Uterus (tissue), 4 donors: ENCODE results near the gene GLIS1. TPM values are rescaled to one million over a fixed set of nuclear protein-coding genes. Genes with fewer than 3 reads are reported as not detected.

ENCODE experiments used
- DNase-seq, 2 donors: peaks; one replicate each; pipeline ENCODE4 v3.0.0-alpha.2; 2019 to 2020
- H3K27ac ChIP-seq, 2 donors: fragments of 200-600 bp; sonication (generic); 1 replicate in 1 of 2; 2 replicates in 1 of 2; pipeline ENCODE4 v1.5.1; 2016 to 2018
- H3K27me3 ChIP-seq, 2 donors: fragments of 200-600 bp; sonication (generic); one replicate each; pipeline ENCODE4 v1.5.1; 2018 to 2019; ENCODE audit warnings: control low read depth in 1 of 2
- H3K36me3 ChIP-seq, 2 donors: fragments of 200-600 bp; sonication (generic); one replicate each; pipeline ENCODE4 v1.5.1; 2019; ENCODE audit warnings: control low read depth in 1 of 2
- H3K4me1 ChIP-seq, 2 donors: fragments of 200-600 bp; sonication (generic); one replicate each; pipeline ENCODE4 v1.5.1; 2018 to 2019; ENCODE audit warnings: control low read depth in 1 of 2
- H3K4me3 ChIP-seq, 2 donors: fragments of 200-600 bp; sonication (generic); 1 replicate in 1 of 2; 2 replicates in 1 of 2; pipeline ENCODE4 v1.5.1; 2018 to 2019; ENCODE audit warnings: mild to moderate bottlenecking in 1 of 2
- H3K9me3 ChIP-seq, 2 donors: fragments of 200-600 bp; sonication (generic); one replicate each; pipeline ENCODE4 v1.5.1; 2019; ENCODE audit warnings: control low read depth in 1 of 2
- CTCF ChIP-seq, 4 experiments: fragments of 200-600 bp in 2 of 4; fragments of 450-650 bp in 2 of 4; sonication (generic) in 2 of 4; IDR thresholded peaks; one replicate each; pipeline ENCODE4 v1.5.1; 2016 to 2019; ENCODE audit warnings: antibody characterized with exemption in 4 of 4, mild to moderate bottlenecking in 2 of 4, moderate library complexity in 1 of 4
- POLR2A ChIP-seq, 2 donors: fragments of 450-650 bp; IDR thresholded peaks; one replicate each; pipeline ENCODE4 v1.6.1; 2016; ENCODE audit warnings: antibody characterized with exemption in 2 of 2, mild to moderate bottlenecking in 1 of 2, moderate library complexity in 1 of 2
- intact Hi-C: fragments of 100-400 bp; cut with DNase I; formaldehyde crosslinking; loops from one replicate; pipeline ENCODE4 v1.15.1; 2023; ENCODE audit warnings: low total_unique reads
- total RNA-seq, 4 donors: library from RNA; depleted of rRNA in 3 of 4; stranded (reverse); fragments of >200 nt in 3 of 4; gene quantifications; one replicate each; pipeline versions ENCODE4 v1.1.0 to v1.2.4, GENCODE V29; 2014 to 2023
- donor health status: DM: yes; HTN: yes; CAD: no.

Gene GLIS1
- total RNA-seq, 4 donors from 2014 or later = 0.21 to 1.0 TPM; not detected in 2

GRCh38 chr1:53601031-53601745 is 137.8 kb downstream of the GLIS1 start:
- no peak overlapping the region for H3K27ac ChIP-seq
- H3K4me1 ChIP-seq = no peaks in the 10 kb centered on the region
- H3K36me3 ChIP-seq = no peaks in the 10 kb centered on the region
- intact Hi-C loops = no loop called here
- TF ChIP-seq POLR2A (IDR thresholded peaks at IDR 0.05) (no peak), CTCF (IDR thresholded peaks at IDR 0.05) (no peak)
- H3K9me3 ChIP-seq = no peaks in the 10 kb centered on the region
- DNase-seq = no peak
- H3K4me3 ChIP-seq = no peak overlapping the region
- no peaks in the 10 kb centered on the region for H3K27me3 ChIP-seq

DNA sequence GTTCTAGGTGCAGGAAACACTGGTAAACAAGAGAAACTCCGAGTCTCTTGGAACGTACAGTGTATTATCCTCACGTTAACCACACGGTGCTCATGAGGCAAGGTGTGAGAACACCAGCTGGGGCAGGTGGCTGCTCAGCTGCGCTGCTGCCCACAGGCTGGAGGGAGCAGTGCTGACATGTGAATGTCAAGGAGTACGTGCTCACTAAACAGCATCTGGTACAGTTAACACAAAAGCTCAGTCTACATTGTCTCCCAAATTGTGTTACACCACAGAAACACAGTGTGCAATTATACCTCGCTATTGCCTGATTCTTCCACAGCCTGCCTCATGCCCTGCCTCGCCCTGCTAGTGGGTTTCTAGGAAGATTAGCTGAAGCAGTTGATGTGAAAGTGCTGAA is 138.4 kb downstream of the GLIS1 start:
- no peaks in the 10 kb centered on the region for H3K36me3 ChIP-seq
- H3K27ac ChIP-seq = no peak overlapping the region
- no peak overlapping the region for H3K4me3 ChIP-seq
- H3K9me3 ChIP-seq = no peaks in the 10 kb centered on the region
- H3K27me3 ChIP-seq = no peaks in the 10 kb centered on the region
- TF ChIP-seq POLR2A (IDR thresholded peaks at IDR 0.05) = no peak
- intact Hi-C loops = no loop called here
- H3K4me1 ChIP-seq = no peaks in the 10 kb centered on the region
- no peak for DNase-seq

- H3K36me3 ChIP-seq = no peaks in the 10 kb centered on the region
- intact Hi-C loops = no loop called here
- no peak for DNase-seq
- no peaks in the 10 kb centered on the region for H3K4me1 ChIP-seq
- H3K27me3 ChIP-seq = no peaks in the 10 kb centered on the region
- no peak overlapping the region for H3K4me3 ChIP-seq
- H3K27ac ChIP-seq = no peak overlapping the region
- TF ChIP-seq CTCF (IDR thresholded peaks at IDR 0.05) (no peak), POLR2A (IDR thresholded peaks at IDR 0.05) (no peak)
- H3K9me3 ChIP-seq = no peaks in the 10 kb centered on the region
Measured at GRCh38 chr1:53600001-53600400, 139.0 kb downstream of the GLIS1 start.

GRCh38 chr1:53599481-53599880 is 139.5 kb downstream of the GLIS1 start:
- Histone ChIP-seq H3K36me3 (no peaks in the 10 kb centered on the region), H3K9me3 (no peaks in the 10 kb centered on the region), H3K4me3 (no peak overlapping the region), H3K27ac (no peak overlapping the region), H3K4me1 (no peaks in the 10 kb centered on the region), H3K27me3 (no peaks in the 10 kb centered on the region)
- TF ChIP-seq CTCF (IDR thresholded peaks at IDR 0.05) = no peak
- TF ChIP-seq POLR2A (IDR thresholded peaks at IDR 0.05) = no peak
- intact Hi-C loops = no loop called here
- no peak for DNase-seq

GRCh38 chr1:53598966-53599365 is 140.0 kb downstream of the GLIS1 start:
- intact Hi-C loops = no loop called here

More at GRCh38 chr1:53598966-53599365, 140.0 kb downstream of the GLIS1 start:
- no peak overlapping the region for H3K27ac ChIP-seq
- no peaks in the 10 kb centered on the region for H3K27me3 ChIP-seq
- no peaks in the 10 kb centered on the region for H3K36me3 ChIP-seq
- no peaks in the 10 kb centered on the region for H3K4me1 ChIP-seq
- H3K9me3 ChIP-seq = no peaks in the 10 kb centered on the region
- no peak overlapping the region for H3K4me3 ChIP-seq
- no peak for DNase-seq
- TF ChIP-seq POLR2A (IDR thresholded peaks at IDR 0.05) (no peak), CTCF (IDR thresholded peaks at IDR 0.05) (no peak)
